Fibroblast of skin of back (primary cell): ENCODE results near the gene CDC27.
"Not testable (repeated sequence)": the region's sequence is repeated elsewhere in the genome, so short reads cannot be mapped to it uniquely, and the experiment has no call there.

Experiments
- DNase-seq: peaks from one replicate; pipeline ENCODE4 v3.0.0-alpha.2; 2013

The CDC27 gene

GRCh38 chr17:47218896-47219430, 29.9 kb upstream of the CDC27 start:
- no peak for DNase-seq

DNA sequence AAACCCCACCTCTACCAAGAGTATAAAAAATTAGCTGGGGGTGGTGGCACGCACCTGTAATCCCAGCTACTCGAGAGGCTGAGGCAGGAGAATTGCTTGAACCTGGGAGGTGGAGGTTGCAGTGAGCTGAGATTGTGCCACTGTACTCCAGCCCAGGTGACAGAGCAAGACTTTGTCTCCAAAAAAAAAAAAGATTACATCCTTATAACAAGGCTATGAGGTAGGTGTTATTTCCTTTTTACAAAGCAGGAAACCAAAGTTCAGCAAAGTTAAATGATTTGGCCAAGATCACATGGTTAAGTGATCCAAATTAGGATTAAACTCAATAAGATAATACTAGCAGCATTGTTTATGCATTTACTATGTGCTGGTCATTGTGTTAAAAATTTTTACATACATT, 28.2 kb upstream of the CDC27 start:
- DNase-seq = not testable (repeated sequence)

GRCh38 chr17:47216821-47217220, 27.7 kb upstream of the CDC27 start:
- DNase-seq = not testable (repeated sequence)

- no peak for DNase-seq
Measured at GRCh38 chr17:47214931-47215330, 25.8 kb upstream of the CDC27 start.

DNA sequence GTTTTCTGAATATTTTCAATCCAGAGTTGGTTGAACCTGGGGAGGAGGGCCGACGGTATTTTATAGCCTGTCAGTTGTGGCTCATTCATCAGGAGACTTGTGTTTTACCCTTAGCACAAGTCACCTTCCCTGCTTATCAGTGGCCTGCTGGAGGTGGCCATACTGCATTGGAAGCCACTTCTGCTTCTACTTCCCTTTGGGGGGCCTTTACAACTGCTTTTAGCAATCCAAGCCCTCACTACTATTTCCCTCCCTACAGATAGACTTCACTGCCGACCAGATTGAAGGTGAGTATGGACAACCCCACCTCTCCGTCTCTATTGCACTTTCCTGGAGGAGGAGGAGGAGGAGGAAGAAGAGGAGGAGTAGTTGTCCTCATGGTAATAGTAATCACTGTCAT, 24.4 kb upstream of the CDC27 start:
- DNase-seq = no peak

DNA sequence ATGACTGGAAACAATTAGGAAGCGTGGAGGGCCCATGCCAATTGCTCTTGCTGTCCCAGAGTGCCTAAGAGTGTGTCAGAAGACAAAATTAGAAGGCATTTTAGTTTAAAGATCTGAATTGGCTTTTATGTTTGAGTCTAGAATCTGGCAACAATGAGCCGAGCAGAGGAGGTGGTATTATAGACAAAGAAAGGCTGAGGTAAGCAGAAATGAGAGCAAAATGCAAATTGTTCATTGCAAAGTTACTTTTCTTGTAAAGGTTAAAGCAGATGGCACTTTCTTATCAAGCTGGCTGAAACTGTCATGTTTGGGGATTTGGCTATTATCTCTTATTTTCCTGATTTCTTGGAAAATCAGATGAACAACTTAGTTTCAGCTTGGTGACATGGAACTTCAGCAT, 23.4 kb upstream of the CDC27 start:
- DNase-seq = no peak

DNA sequence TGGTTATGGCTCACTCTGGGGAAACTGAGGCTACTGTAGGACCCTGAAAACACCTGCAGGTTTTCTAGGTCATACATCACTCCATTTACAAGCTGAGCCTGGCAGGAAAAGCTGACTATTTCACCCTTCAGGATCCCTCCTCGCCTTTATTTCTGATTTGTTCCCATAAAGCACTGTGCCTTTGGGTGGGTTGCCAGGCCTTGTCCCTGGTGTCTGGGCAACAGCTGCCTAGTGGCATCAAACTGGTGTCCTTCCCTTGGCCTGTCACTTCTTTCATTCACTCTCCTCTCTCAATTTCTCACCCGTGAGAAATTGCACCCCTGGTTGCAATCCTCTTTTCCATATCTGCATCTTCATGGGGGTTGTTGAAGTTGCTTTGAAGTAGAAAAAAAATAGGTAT, 21.7 kb upstream of the CDC27 start:
- no peak for DNase-seq

GRCh38 chr17:47210105-47210504, 21.0 kb upstream of the CDC27 start:
- no peak for DNase-seq

GRCh38 chr17:47209499-47209898, 20.4 kb upstream of the CDC27 start:
- no peak for DNase-seq

- peak; percentile 52 for DNase-seq
Measured at GRCh38 chr17:47208744-47209488, 19.8 kb upstream of the CDC27 start, which contains the start of gene MYL4. TSS of gene MYL4 (plus strand) at chr17:47209348. CDS start at chr17:47209423, 75 bp downstream.

DNA sequence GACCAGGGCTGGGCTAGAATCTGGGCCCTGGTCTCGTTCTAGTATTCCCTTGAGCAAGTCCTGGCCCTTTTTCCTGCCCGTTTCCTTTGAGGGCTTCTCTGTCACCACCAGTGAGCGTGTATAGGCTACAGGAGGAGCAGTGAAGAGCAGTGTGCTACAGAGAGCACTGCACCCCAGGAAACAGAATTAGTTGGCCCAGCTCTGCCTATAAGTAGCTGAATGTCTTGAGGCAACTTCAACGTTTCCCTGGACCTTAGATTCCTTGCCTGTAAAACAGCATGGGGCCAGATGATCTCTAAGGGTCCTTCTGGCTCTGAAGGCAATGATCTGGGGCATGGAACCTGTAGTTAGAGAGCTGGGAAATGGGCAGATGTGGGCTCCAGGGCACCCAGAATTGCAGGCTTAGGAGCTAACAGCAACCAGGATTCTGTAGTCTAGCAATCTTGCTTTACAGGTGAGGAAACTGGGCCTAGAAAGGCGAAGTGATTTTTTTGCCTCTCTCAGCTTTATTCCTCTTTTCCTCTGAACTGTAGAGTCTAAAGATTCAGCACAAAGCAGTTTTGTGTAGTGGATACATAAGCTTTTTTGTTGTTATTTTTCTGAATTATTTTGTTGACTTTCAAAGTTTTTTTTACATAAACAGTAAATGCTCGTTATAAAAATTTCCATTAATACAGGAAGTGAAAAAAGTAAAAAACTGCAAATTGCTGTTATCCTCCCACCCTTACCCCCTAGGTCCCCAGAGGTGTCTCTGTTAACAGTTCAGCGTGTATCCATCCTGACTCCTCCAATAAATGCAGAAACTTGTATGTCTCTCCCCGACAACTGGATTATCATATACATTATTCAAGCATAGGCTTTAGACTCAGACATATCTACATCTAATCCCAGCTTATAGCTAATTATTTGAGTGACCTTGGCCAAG, 18.3 kb upstream of the CDC27 start:
- DNase-seq = no peak

DNA sequence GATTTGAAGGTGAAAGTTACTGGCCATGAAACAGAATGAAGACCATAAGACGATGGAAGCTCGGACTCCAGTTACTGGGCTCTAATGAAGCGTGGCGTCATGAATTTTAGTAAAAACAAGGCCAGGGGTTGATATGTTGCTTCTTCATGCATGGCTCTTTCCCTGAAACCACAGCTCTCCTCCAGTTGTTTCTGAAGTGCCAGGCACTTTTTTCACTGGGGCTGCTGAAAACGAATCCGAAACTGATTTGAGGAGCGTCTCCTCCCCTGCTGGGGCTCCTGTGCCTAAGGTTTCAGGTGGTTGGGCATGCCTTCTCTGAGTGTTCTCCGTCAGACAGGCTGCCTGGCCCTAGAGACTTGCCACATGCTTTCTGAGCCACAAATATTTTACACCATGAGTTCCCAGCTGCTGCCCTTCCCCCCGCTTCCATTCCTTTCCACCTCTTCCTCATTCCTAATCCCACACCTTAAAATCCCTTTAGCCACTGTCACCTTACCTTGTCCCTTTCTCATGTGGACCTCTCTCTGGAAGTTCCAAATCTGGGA, 16.4 kb upstream of the CDC27 start:
- peak; percentile 88 for DNase-seq

- DNase-seq = peak; percentile 57
Measured at GRCh38 chr17:47204722-47205418, 15.8 kb upstream of the CDC27 start.

DNA sequence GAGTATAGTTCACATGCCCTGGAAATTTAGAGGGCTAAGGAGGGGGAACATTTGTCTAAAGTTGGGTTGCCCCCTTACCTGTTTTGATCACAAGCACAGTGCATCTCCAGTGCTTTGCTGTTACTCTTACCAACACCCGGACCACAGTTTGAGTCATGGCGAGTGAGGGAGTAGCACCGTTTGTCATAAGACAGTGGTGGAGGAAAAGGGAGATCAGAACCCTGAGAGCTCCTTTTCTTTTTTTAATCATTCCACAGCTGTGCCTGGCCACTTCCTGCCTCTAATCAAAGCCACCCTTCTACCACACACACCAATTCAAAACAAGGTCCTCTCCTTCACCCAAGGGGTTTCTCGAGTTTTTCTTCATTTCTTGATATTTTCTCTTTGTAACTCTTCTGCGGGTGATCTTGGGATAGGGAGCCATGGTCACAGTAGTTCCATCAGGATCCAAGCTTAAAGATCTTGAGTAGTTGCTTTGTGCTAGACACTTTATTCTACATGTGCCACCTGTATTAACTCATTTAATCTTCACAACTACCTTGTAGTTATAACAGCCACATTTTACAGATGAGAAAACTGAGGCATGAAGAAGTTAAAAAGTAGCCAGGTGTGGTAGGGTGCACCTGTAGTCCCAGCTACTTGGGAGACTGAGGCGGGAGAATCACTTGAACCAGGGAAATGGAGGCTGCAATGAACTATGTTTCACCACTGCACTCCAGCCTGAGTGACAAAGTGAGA, 15.1 kb upstream of the CDC27 start:
- DNase-seq = peak; percentile 67

- DNase-seq = no peak
Measured at GRCh38 chr17:47201166-47201565, 12.1 kb upstream of the CDC27 start.

DNA sequence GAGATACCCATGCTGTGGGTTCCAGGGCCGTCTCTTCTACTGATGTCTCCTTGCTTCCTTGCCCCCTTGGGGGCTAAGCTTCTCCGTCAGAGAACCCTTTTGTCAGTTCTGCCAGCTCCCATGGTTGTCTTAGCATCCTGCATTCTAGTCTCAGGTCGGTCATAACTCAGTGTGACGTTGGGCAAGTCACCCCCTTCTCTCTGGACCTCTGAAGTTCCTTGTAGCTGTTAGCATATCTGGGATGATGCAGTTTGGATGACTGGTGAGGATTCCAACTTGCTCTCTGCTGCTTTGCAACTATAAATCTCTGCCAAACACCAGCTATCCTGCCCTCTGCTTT, 11.2 kb upstream of the CDC27 start:
- no peak for DNase-seq

GRCh38 chr17:47199627-47200324, 10.7 kb upstream of the CDC27 start:
- no peak for DNase-seq

DNA sequence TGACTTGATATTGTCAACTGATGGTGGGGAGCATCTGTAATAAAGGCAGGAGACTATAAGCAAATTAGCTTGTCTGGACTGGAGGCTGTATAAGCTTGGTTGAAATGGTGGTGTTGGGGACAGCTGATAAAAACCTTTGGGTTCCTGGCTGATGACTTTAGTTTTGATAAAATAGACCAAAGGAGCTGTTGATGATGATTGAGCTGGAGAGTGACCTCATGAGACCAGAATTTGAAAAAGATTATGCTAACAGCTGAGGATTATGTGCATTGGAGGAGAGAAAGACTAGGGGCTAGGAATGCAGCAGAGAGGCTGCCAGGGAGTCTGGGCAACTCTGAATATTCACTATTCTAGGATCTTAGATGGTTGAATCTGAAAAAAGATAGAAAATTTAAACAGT, 8.7 kb upstream of the CDC27 start:
- DNase-seq = peak; percentile 23

- DNase-seq = no peak
Measured at GRCh38 chr17:47193931-47194511, 4.9 kb upstream of the CDC27 start.

- DNase-seq = peak; percentile 27
Measured at GRCh38 chr17:47192554-47192953, 3.5 kb upstream of the CDC27 start.

DNA sequence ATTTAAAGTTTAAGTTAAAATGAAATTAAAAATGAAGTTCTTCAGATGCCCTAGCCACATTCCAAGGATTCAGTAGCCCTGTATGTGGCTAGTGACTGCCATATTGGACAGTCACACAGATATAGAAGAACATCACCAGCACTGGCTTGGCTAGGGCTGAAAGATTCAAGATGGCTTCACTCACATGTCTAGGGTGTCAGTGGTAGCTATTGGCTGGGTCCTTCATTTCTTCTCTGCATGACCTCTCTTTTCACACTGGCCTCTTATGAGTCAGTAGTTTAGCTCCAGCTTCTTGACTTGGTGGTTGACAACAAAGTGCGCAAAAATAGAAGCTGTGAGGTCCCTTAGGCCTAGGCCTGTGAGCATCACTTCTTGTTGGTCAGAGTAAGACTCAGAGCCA, 1.7 kb upstream of the CDC27 start:
- no peak for DNase-seq
